GM12878 (cell line): Measurements from ENCODE around the gene PPP1CA. TPM values are rescaled to one million over a fixed set of nuclear protein-coding genes. Genes with fewer than 3 reads are reported as not detected.

Experiments used
- BCL11A ChIP-seq: IDR thresholded peaks from 2 replicates; pipeline ENCODE4 v1.6.1; 2011; ENCODE audit warnings: low read depth, low read length
- CBX5 ChIP-seq: sonication (generic); IDR thresholded peaks from 2 replicates; pipeline ENCODE4 v1.6.1; 2016; ENCODE audit warnings: low read depth, moderate library complexity, mild to moderate bottlenecking, inconsistent platforms
- EGR1 ChIP-seq, 2 experiments: IDR thresholded peaks; 1 replicate in 1 of 2; 2 replicates in 1 of 2; pipeline ENCODE4 v1.6.1; 2011 to 2012; ENCODE audit warnings: low read depth in 2 of 2, low read length in 2 of 2, borderline replicate concordance in 1 of 2, mild to moderate bottlenecking in 1 of 2, moderate library complexity in 1 of 2
- ELK1 ChIP-seq: IDR thresholded peaks from 2 replicates; pipeline ENCODE4 v1.6.1; 2012; ENCODE audit warnings: low read depth, low read length, improper control_type of control experiment
- IRF5 ChIP-seq: fragments of 450-650 bp; IDR thresholded peaks from 2 replicates; pipeline ENCODE4 v1.6.1; 2017; ENCODE audit warnings: borderline replicate concordance
- JUNB ChIP-seq: IDR thresholded peaks from 2 replicates; pipeline ENCODE4 v1.6.1; 2016; ENCODE audit warnings: antibody characterized with exemption, mild to moderate bottlenecking
- KAT2A ChIP-seq: conservative IDR thresholded peaks from 2 replicates; pipeline ENCODE4 v1.6.1; 2011; ENCODE audit warnings: low read depth, low read length; ENCODE audit not compliant: control insufficient read depth
- KDM1A ChIP-seq: fragments of 200-600 bp; sonication (generic); IDR thresholded peaks from 2 replicates; pipeline ENCODE4 v1.6.1; 2016; ENCODE audit warnings: borderline replicate concordance
- KLF5 ChIP-seq: fragments of 450-650 bp; IDR thresholded peaks from 2 replicates; pipeline ENCODE4 v1.6.1; 2014; ENCODE audit warnings: mild to moderate bottlenecking; ENCODE audit not compliant: partially characterized antibody
- MEF2A ChIP-seq: IDR thresholded peaks from 2 replicates; pipeline ENCODE4 v1.6.1; 2011; ENCODE audit warnings: low read depth, mild to moderate bottlenecking, low read length, moderate library complexity; ENCODE audit not compliant: insufficient read depth
- NFXL1 ChIP-seq: fragments of 450-650 bp; IDR thresholded peaks from 2 replicates; pipeline ENCODE4 v1.6.1; 2017; ENCODE audit warnings: antibody characterized with exemption, mild to moderate bottlenecking, borderline replicate concordance
- NFYB ChIP-seq: IDR thresholded peaks from 2 replicates; pipeline ENCODE4 v1.6.1; 2011; ENCODE audit warnings: low read depth, mild to moderate bottlenecking, low read length, improper control_type of control experiment, moderate library complexity; ENCODE audit not compliant: insufficient read depth
- PAX5 ChIP-seq: IDR thresholded peaks from 2 replicates; pipeline ENCODE4 v1.6.1; 2011; ENCODE audit warnings: low read depth, low read length, borderline replicate concordance
- POLR2AphosphoS2 ChIP-seq: IDR thresholded peaks from 2 replicates; pipeline ENCODE4 v1.6.1; 2011; ENCODE audit warnings: low read depth, mild to moderate bottlenecking, low read length, improper control_type of control experiment, moderate library complexity
- SREBF1 ChIP-seq: IDR thresholded peaks from 2 replicates; pipeline ENCODE4 v1.6.1; 2012; ENCODE audit warnings: mild to moderate bottlenecking, low read length
- STAT1 ChIP-seq: fragments of 450-650 bp; conservative IDR thresholded peaks from 2 replicates; pipeline ENCODE4 v1.6.1; 2014; ENCODE audit warnings: antibody characterized with exemption, mild to moderate bottlenecking
- TCF3 ChIP-seq: IDR thresholded peaks from 2 replicates; pipeline ENCODE4 v1.6.1; 2012; ENCODE audit warnings: low read depth, mild to moderate bottlenecking, low read length, borderline replicate concordance; ENCODE audit not compliant: insufficient read depth
- ZBED1 ChIP-seq: IDR thresholded peaks from 2 replicates; pipeline ENCODE4 v1.6.1; 2016; ENCODE audit warnings: borderline replicate concordance
- ZNF384 ChIP-seq: IDR thresholded peaks from 2 replicates; pipeline ENCODE4 v1.6.1; 2012; ENCODE audit warnings: low read depth, mild to moderate bottlenecking, low read length, improper control_type of control experiment, borderline replicate concordance
- polyA plus RNA-seq, 11 experiments: library from polyadenylated mRNA; depleted of rRNA in 4 of 11; unstranded in 6 of 11; stranded (reverse) in 5 of 11; fragments of >200 nt; fragmentation: Nextera tagmentation in 4 of 11; fragmentation: Illumina TruSeq in 1 of 11; extraction: Ambion mirVana in 4 of 11; extraction: Trizol in 1 of 11; gene quantifications; 1 replicate in 1 of 11; 2 replicates in 10 of 11; pipeline versions ENCODE4 v1.2.1 to v1.2.3, GENCODE V29; 2011 to 2016; ENCODE audit warnings: inconsistent platforms in 2 of 11, missing spikeins in 2 of 11, low read depth in 1 of 11
- total RNA-seq, 4 experiments: library from RNA; depleted of rRNA in 3 of 4; stranded (reverse); fragments of >200 nt in 3 of 4; fragmentation: Illumina TruSeq in 1 of 4; extraction: Trizol in 1 of 4; gene quantifications; 2 replicates each; pipeline versions ENCODE4 v1.2.1 to v1.2.3, GENCODE V29; 2013 to 2021
- TF ChIP-seq, protein P1 (sequence below): fragments of 150-350 bp; IDR thresholded peaks from 2 replicates; pipeline ENCODE4 v1.6.1; 2014; ENCODE audit warnings: mild to moderate bottlenecking, low read depth, low read length
- TF ChIP-seq, protein P2 (sequence below): fragments of 450-650 bp; formaldehyde crosslinking; IDR thresholded peaks from 2 replicates; pipeline ENCODE4 v1.4.0; 2020; ENCODE audit warnings: mild to moderate bottlenecking, moderate library complexity

Gene PPP1CA
- total and polyA plus RNA-seq, 10 of the 15 experiments (the other 5 are each of a cell fraction or from before 2014, with no cell fraction given), result 26.4 to 458 (median 240) TPM

DNA sequence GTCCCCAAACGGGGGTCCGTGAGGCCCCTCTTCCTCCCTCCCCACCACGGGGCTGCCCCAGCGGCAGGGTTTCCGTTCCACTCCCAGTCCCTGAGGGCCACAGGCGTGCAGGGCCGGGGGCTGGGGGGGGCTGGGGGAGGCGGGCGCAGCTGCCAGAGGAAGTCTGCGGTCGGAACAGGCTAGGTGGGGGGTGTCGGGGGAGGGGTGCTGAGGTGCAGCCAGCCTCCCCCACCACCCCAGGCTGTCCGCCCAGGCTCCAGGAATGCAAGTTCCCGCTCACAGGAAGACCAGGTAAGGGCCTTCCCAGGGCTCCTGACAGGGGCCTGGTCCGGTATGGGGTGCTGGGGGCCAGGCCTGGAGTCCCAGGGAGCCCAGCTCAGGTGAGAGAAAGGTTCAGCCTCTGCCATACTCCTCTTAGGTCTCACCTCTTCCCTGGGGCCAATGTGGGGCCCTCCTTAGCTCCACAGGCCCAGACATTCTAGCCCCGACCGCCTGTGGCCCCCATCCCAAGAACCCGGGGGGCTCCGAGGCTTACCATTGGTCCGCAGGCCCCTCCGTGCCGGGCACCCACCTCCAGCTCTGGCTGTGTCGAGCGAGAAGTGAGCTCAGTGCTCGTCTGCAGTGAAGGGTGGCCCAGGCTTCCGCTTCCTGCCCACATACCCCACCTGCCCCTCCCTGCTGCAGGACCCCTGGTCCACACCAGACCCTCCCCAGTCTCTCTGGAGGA is 35.6 kb upstream of the PPP1CA start, which contains the start of gene PTPRCAP (continued):
- TF ChIP-seq SREBF1 (no peak), CBX5 (no peak), STAT1 (no peak), MEF2A (no peak), KAT2A (no peak), ELK1 (peak; percentile 14; the same call in 1 of the 2 replicates), PAX5 (peak; percentile 40; the same call in 1 of the 2 replicates), JUNB (no peak), ZBED1 (no peak; the same call in 1 of the 2 replicates), POLR2AphosphoS2 (peak; percentile 78), IRF5 (no peak), KDM1A (no peak), NFYB (0 out of 2 replicates have a peak, but pooled peaks have one; percentile 22), EGR1 (IDR thresholded peaks at IDR 0.05; ENCODE audit: borderline replicate concordance in 1 of 2, low read depth in 2 of 2, low read length in 2 of 2) (peak in 1 of 2 experiments; percentile 19; a peak in 1 of 3 replicates), TCF3 (peak; percentile 82), KLF5 (no peak), BCL11A (no peak), NFXL1 (no peak), ZNF384 (no peak)
- TF ChIP-seq, protein P1, sequence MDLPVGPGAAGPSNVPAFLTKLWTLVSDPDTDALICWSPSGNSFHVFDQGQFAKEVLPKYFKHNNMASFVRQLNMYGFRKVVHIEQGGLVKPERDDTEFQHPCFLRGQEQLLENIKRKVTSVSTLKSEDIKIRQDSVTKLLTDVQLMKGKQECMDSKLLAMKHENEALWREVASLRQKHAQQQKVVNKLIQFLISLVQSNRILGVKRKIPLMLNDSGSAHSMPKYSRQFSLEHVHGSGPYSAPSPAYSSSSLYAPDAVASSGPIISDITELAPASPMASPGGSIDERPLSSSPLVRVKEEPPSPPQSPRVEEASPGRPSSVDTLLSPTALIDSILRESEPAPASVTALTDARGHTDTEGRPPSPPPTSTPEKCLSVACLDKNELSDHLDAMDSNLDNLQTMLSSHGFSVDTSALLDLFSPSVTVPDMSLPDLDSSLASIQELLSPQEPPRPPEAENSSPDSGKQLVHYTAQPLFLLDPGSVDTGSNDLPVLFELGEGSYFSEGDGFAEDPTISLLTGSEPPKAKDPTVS, result no peak
- TF ChIP-seq, protein P2, sequence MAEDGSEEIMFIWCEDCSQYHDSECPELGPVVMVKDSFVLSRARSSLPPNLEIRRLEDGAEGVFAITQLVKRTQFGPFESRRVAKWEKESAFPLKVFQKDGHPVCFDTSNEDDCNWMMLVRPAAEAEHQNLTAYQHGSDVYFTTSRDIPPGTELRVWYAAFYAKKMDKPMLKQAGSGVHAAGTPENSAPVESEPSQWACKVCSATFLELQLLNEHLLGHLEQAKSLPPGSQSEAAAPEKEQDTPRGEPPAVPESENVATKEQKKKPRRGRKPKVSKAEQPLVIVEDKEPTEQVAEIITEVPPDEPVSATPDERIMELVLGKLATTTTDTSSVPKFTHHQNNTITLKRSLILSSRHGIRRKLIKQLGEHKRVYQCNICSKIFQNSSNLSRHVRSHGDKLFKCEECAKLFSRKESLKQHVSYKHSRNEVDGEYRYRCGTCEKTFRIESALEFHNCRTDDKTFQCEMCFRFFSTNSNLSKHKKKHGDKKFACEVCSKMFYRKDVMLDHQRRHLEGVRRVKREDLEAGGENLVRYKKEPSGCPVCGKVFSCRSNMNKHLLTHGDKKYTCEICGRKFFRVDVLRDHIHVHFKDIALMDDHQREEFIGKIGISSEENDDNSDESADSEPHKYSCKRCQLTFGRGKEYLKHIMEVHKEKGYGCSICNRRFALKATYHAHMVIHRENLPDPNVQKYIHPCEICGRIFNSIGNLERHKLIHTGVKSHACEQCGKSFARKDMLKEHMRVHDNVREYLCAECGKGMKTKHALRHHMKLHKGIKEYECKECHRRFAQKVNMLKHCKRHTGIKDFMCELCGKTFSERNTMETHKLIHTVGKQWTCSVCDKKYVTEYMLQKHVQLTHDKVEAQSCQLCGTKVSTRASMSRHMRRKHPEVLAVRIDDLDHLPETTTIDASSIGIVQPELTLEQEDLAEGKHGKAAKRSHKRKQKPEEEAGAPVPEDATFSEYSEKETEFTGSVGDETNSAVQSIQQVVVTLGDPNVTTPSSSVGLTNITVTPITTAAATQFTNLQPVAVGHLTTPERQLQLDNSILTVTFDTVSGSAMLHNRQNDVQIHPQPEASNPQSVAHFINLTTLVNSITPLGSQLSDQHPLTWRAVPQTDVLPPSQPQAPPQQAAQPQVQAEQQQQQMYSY (CRISPR knock-in tag), result no peak
